ENCODE data around the gene KLHL25. TPM values are rescaled to one million over a fixed set of nuclear protein-coding genes. Genes with fewer than 3 reads are reported as not detected.

KLHL25 gene
- total RNA-seq, 1 experiment from 2014 or later = 9.3 TPM

DNA sequence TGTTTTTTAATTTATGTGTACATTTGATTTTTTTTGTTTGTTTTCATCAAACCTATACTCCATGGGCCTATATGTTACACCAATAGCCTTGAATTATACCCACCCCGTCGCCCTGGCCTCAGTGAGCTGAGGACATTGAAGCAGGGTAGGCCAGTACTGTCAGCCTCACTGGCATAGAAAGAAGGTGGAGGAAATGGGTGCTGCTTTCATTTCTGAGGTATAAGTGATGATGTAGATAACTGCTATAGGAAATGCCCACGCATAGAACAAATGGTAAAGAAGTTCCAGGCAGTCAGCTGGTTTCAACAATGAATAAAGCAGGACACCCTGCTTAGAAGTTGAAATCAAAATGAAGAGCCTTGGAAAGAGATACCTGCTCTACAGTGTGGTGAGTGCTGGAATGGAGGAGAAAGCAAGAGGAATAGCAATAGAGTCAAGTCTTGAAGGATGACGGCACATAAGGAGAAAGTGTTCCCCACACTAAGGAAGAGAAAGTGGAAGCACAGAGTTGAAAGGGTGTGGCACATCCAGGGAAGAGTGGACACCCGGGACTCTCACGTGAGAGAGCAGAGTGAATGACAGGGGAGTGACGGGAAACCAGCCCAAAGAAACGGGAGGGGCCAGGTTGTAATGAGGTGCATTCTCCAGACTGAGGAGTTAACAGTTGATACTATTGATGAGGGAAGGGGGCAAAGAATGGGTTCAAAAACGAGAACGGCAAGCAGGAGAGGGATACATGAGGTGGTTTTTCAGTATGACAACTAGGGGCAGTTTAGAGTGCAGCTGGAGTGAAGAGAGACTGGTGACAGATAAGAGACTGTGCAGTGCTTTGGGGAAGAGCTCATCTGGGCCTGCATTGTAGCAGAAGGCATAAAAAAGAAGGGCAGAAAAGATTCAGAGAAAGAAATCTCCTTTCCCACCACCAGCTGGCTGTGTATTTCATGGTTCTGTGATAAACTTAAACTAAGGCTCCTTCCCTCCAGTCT, 70.5 kb downstream of the KLHL25 start:
- no peak for DNase-seq
- H3K9me3 ChIP-seq = no peaks in the 10 kb centered on the region
- H3K36me3 ChIP-seq = peaks cover 36% of the 10 kb centered on the region
- no peaks in the 10 kb centered on the region for H3K27me3 ChIP-seq
- no peak overlapping the region for H3K4me3 ChIP-seq

DNA sequence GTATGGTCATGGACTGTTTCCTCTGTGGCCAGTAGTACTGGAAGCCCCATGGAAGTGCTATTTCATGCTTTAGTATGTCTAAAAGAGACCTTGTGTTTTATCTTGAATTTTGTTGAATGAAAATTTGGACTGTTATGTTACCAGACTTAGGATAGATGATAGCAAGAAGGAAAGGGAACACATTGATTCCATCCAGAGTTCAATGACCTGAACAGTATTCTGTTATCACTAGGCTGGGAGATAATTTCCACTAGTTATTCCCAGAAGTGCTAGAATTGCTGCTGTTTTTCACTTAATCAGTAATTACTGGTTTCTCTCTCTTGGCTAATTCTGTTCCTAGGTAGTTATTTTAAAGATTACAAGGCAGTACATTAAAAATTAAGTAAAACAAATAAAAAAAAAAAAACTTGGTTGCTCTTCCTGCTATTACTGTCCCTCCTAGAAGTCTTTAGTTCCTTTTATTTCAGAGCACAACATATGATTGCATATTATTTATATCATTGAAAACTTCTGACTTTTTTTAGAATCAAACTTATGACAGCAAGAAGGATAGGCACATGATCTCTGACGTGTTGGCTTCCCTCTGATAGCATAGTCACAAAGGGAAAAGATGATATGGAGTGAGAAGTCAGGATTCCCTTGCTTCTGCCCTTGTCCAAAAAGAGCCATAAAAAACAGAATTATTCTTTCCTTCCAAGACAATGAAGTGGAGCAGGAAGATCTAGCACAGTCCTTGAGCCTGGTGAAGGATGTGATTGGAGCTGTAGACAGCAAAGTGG, 72.2 kb downstream of the KLHL25 start:
- DNase-seq = no peak
- Histone ChIP-seq H3K4me3 (no peak overlapping the region), H3K9me3 (no peaks in the 10 kb centered on the region), H3K27me3 (no peaks in the 10 kb centered on the region), H3K36me3 (peaks cover 37% of the 10 kb centered on the region)

DNA sequence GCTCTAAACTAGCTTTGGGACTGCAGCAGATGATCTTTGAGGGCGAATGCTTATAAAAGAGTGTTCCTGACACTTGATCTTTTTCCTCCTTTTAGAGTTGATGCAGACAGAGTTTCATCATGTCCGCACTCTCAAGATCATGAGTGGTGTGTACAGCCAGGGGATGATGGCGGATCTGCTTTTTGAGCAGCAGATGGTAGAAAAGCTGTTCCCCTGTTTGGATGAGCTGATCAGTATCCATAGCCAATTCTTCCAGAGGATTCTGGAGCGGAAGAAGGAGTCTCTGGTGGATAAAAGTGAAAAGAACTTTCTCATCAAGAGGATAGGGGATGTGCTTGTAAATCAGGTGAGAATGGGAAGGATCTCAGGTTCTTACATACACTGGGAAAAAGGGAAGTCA, 75.7 kb downstream of the KLHL25 start:
- H3K36me3 ChIP-seq = peaks cover 30% of the 10 kb centered on the region
- H3K27me3 ChIP-seq = no peaks in the 10 kb centered on the region
- no peak for DNase-seq
- H3K4me3 ChIP-seq = no peak overlapping the region
- no peaks in the 10 kb centered on the region for H3K9me3 ChIP-seq

DNA sequence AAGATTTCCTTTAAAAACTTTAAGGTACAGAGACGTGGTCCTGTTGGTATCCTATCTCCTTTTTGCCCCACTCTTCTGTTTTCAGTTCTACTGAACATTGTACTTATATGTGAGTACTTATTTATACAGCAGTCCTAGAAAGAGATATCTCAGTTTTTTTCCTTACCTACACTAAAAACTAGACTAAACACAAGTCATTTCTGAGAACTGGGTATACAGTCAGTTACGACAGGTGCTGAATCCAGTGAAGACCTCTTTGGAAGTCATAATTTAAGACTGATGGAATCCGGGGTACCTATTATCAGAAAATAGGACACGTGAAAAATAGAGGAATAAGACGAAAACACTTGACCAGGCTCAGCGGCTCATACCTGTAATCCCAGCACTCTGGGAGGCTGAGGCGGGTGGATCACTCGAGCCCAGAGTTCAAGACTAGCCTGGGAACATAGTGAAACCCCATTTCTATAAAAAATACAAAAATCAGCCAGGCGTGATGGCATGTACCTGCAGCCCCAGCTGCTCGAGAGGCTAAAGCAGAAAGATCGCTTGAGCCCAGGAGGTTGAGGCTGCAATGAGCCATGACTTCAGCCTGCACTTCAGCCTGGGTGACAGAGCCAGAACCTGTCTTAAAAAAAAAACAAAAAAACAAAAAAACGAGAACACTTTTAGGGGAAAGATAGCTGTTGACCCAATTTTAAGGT, 76.3 kb downstream of the KLHL25 start:
- H3K36me3 ChIP-seq = peaks cover 30% of the 10 kb centered on the region
- H3K27me3 ChIP-seq = no peaks in the 10 kb centered on the region
- DNase-seq = no peak
- H3K4me3 ChIP-seq = no peak overlapping the region
- H3K9me3 ChIP-seq = no peaks in the 10 kb centered on the region

DNA sequence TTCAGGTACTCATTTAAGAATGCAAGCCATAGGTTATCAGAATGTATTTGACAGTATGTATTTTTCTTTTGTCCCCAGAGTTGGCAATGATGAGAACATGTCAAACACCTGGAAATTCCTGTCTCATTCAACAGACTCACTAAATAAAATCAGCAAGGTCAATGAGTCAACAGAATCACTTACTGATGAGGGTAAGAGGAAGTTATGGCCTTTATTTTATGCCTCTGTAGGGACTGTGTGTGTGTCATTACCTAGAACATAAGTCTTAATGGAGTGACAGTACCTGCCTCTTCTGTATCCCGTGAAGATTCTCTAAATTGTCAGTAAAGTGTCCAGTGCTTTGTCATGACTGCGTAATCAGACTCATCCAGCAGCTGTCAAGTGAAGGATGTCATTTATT, 77.5 kb downstream of the KLHL25 start:
- no peaks in the 10 kb centered on the region for H3K9me3 ChIP-seq

DNA sequence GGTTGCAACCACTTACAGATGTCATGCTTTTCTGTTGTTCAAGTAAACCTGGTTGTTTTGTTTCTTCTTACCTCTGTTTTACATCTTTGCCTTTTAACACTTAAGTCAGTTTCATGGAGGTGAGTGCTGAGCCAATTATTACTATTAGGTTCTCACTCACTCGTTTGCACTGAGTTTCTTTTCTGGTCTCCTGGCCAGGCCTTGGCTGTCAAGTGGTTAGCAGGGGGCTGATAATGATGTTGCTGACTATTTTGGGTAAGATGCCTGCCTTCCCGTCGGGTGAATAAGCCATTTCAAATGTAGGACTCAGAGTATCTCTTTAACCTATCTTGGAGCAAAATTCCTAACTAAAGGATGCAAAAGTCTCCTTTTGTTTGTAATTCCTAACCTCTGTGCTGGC, 78.5 kb downstream of the KLHL25 start:
- DNase-seq = no peak

More for the DNA sequence above, 77.5 kb downstream of the KLHL25 start:
- peaks cover 23% of the 10 kb centered on the region for H3K36me3 ChIP-seq
- DNase-seq = no peak
- H3K27me3 ChIP-seq = no peaks in the 10 kb centered on the region
- H3K4me3 ChIP-seq = no peak overlapping the region

DNA sequence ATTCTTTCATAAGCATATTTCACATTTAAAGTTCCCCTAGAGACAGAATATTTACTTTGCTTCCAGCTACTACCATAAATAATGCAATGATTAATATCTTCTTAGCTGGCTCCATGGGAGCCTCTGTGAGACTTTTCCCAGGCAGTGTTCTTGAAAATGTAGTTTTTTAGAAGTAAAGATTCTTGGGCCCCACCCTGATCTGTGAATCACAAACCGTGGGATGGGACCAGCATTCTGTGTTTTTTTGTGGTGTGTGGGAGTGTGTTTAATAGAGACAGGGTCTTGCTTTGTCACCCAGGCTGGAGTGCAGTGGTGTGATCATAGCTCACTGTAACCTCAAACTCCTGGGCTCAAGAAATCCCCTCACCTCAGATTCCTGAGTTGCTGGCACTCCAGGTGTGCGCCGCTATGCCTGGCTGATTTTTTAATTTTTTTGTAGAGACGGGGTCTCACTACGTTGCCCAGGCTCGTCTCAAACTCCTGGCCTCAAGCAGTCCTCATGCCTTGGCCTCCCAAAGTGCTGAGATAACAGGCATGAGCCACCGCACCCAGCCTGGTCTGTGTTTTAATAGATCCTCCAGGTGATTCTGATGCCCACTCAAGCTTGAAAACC, 83.0 kb downstream of the KLHL25 start:
- DNase-seq = no peak
- no peaks in the 10 kb centered on the region for H3K9me3 ChIP-seq
- H3K36me3 ChIP-seq = no peaks in the 10 kb centered on the region; the same call in none of the 2 replicates
- H3K4me3 ChIP-seq = no peak overlapping the region
- no peaks in the 10 kb centered on the region for H3K27me3 ChIP-seq

More for the DNA sequence above, 78.5 kb downstream of the KLHL25 start:
- H3K27me3 ChIP-seq = no peaks in the 10 kb centered on the region
- no peak overlapping the region for H3K4me3 ChIP-seq
- H3K36me3 ChIP-seq = peaks cover 23% of the 10 kb centered on the region
- no peaks in the 10 kb centered on the region for H3K9me3 ChIP-seq

DNA sequence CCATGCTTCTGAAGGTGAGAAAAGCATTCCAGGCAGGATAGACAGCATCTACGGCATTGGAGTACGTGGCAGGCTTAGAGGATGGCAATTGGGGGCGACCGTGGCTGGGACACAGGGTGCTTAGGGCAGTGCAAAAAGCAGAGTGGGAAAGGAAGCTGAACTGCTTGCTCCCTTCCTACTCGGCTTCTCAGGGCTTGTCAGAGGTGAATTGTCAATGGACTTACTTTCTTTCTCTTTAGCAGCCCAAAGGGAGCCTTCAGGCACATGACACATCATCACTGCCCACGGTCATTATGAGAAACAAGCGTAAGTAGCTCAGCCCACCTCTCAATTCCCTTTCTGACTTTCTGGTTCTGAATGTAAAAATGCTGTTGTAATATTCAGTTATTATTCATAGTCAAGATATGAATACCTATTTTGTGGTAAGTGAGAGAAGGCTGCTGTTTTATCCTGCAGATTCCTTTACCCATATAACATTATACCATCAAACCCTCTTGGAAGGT, 84.3 kb downstream of the KLHL25 start:
- no peaks in the 10 kb centered on the region for H3K27me3 ChIP-seq
- H3K36me3 ChIP-seq = no peaks in the 10 kb centered on the region
- H3K9me3 ChIP-seq = no peaks in the 10 kb centered on the region
- DNase-seq = no peak
- no peak overlapping the region for H3K4me3 ChIP-seq

Measured in MG63 (cell line).